Endothelial cell of umbilical vein (primary cell): ENCODE data around the gene YJU2. TPM values are rescaled to one million over a fixed set of nuclear protein-coding genes. Genes with fewer than 3 reads are reported as not detected.

Source experiments
- Bru-seq: library from RNA; stranded (reverse); fragments of 400-500 nt; gene quantifications from one replicate; lab custom pipeline; 2021; lab: Mats Ljungman, UMichigan
- BruChase-seq, 2 experiments: library from RNA; stranded (reverse); fragments of 400-500 nt; gene quantifications; one replicate each; lab custom pipeline; 2021; lab: Mats Ljungman, UMichigan
- BruUV-seq: library from RNA; stranded (reverse); fragments of 400-500 nt; replicated peaks from 2 replicates; lab custom pipeline; 2021; lab: Mats Ljungman, UMichigan
- CTCF ChIA-PET: fragments of 300-600, 350-600 bp; sonication (Branson Sonifier 250); formaldehyde crosslinking; loops from one replicate; lab custom pipeline; 2021; ENCODE audit warnings: antibody characterized with exemption, inconsistent platforms; lab: Charles Lee
- POLR2A ChIA-PET: fragments of 300-600, 350-600 bp; sonication (Branson Sonifier 250); formaldehyde crosslinking; loops from one replicate; lab custom pipeline; 2021; ENCODE audit warnings: antibody characterized with exemption, inconsistent platforms; lab: Charles Lee
- DNase-seq: peaks from one replicate; pipeline ENCODE4 v3.0.0-alpha.2; 2011; ENCODE audit warnings: low read depth, low spot score
- FAIRE-seq: peaks from 2 replicates; lab custom pipeline; 2011; peaks lifted over from hg19 to GRCh38; lab: Jason Lieb, UNC
- H2AFZ ChIP-seq: 2 replicates; pipeline ENCODE4 v1.6.0; 2012; ENCODE audit warnings: low read depth, low read length, control low read depth, inconsistent platforms
- H3K27ac ChIP-seq: 2 replicates; pipeline ENCODE4 v1.5.1; 2011; ENCODE audit warnings: low read depth, mild to moderate bottlenecking, control low read depth, low read length, moderate library complexity; ENCODE audit not compliant: insufficient read depth
- H3K27me3 ChIP-seq, 2 experiments: 2 replicates each; pipeline versions ENCODE4 v1.6.0 to v1.6.1; 2011; ENCODE audit warnings: low read length in 2 of 2, mixed read lengths in 1 of 2; ENCODE audit not compliant: control insufficient read depth in 2 of 2, insufficient read depth in 2 of 2
- H3K36me3 ChIP-seq, 2 experiments: 2 replicates in 1 of 2; 3 replicates in 1 of 2; pipeline ENCODE4 v1.5.1; 2011; ENCODE audit warnings: low read length in 2 of 2, mild to moderate bottlenecking in 1 of 2, moderate library complexity in 1 of 2; ENCODE audit not compliant: control insufficient read depth in 2 of 2, insufficient read depth in 2 of 2; ENCODE audit errors: extremely low read depth in 1 of 2
- H3K4me1 ChIP-seq: 3 replicates; pipeline ENCODE4 v1.5.1; 2011; ENCODE audit warnings: mild to moderate bottlenecking, low read length; ENCODE audit not compliant: control insufficient read depth, insufficient read depth; ENCODE audit errors: extremely low read depth
- H3K4me2 ChIP-seq: 2 replicates; pipeline ENCODE4 v1.6.1; 2011; ENCODE audit warnings: low read length, control low read depth, mixed read lengths; ENCODE audit not compliant: insufficient read depth
- H3K4me3 ChIP-seq, 3 experiments: fragments of 200-600 bp in 1 of 3; sonication (generic), shearing (Covaris generic) in 1 of 3; replicated peaks in 1 of 3; 2 replicates each; pipeline ENCODE4 v1.5.1; 2011 to 2016; ENCODE audit warnings: control low read depth in 3 of 3, low read length in 3 of 3, mild to moderate bottlenecking in 2 of 3, inconsistent platforms in 1 of 3, low read depth in 1 of 3, moderate library complexity in 1 of 3; ENCODE audit not compliant: insufficient read depth in 1 of 3
- H3K79me2 ChIP-seq: 2 replicates; pipeline ENCODE4 v1.6.0; 2012; ENCODE audit warnings: low read length, inconsistent platforms; ENCODE audit not compliant: control insufficient read depth, insufficient read depth
- H3K9ac ChIP-seq: replicated peaks from 2 replicates; pipeline ENCODE3; 2011; ENCODE audit warnings: low read length, control low read depth; ENCODE audit not compliant: insufficient read depth; ENCODE audit errors: extremely low read depth
- H3K9me1 ChIP-seq: replicated peaks from 3 replicates; pipeline ENCODE4 v1.6.0; 2011; ENCODE audit warnings: mild to moderate bottlenecking, low read length; ENCODE audit not compliant: control insufficient read depth, insufficient read depth; ENCODE audit errors: extremely low read depth
- H3K9me3 ChIP-seq: replicated peaks from 2 replicates; pipeline ENCODE4 v1.5.1; 2012; ENCODE audit warnings: low read length, inconsistent platforms; ENCODE audit not compliant: control insufficient read depth, insufficient read depth
- H4K20me1 ChIP-seq: replicated peaks from 2 replicates; pipeline ENCODE3; 2011; ENCODE audit warnings: mild to moderate bottlenecking, low read length; ENCODE audit not compliant: control insufficient read depth, insufficient read depth; ENCODE audit errors: extremely low read depth
- CTCF ChIP-seq, 2 donors: IDR thresholded peaks; 1 replicate in 1 of 2; 2 replicates in 1 of 2; pipeline ENCODE4 v1.5.1; 2011; ENCODE audit warnings: low read length in 2 of 2, mild to moderate bottlenecking in 2 of 2, moderate library complexity in 2 of 2, control low read depth in 1 of 2, inconsistent platforms in 1 of 2, low read depth in 1 of 2; ENCODE audit not compliant: insufficient read depth in 1 of 2; ENCODE audit errors: extremely low read depth in 1 of 2
- EZH2 ChIP-seq: IDR thresholded peaks from 2 replicates; pipeline ENCODE4 v1.6.1; 2012; ENCODE audit warnings: borderline replicate concordance, low read depth, mild to moderate bottlenecking, moderate library complexity, low read length, inconsistent platforms; ENCODE audit not compliant: severe bottlenecking
- FOS ChIP-seq: IDR thresholded peaks from 2 replicates; pipeline ENCODE4 v1.6.1; 2011; ENCODE audit warnings: mild to moderate bottlenecking, low read length, moderate library complexity, borderline replicate concordance; ENCODE audit not compliant: insufficient read depth
- GATA2 ChIP-seq: IDR thresholded peaks from 2 replicates; pipeline ENCODE4 v1.7.0; 2011; ENCODE audit warnings: low read depth, mild to moderate bottlenecking, moderate library complexity, mixed read lengths, low read length; ENCODE audit not compliant: insufficient read length, insufficient read depth
- JUN ChIP-seq: IDR thresholded peaks from 2 replicates; pipeline ENCODE4 v1.6.1; 2011; ENCODE audit warnings: borderline replicate concordance, low read depth; ENCODE audit not compliant: insufficient read length, insufficient read depth
- MAX ChIP-seq: IDR thresholded peaks from 2 replicates; pipeline ENCODE4 v1.6.1; 2011; ENCODE audit not compliant: insufficient read depth, insufficient read length
- MYC ChIP-seq: IDR thresholded peaks from one replicate; pipeline ENCODE4 v1.6.1; 2011; ENCODE audit warnings: mild to moderate bottlenecking, low read depth, low read length
- POLR2A ChIP-seq: IDR thresholded peaks from 2 replicates; pipeline ENCODE4 v1.6.1; 2012; ENCODE audit warnings: low read depth, mild to moderate bottlenecking, control low read depth, low read length
- POLR2AphosphoS5 ChIP-seq: IDR thresholded peaks from 2 replicates; pipeline ENCODE4 v1.6.1; 2012; ENCODE audit warnings: low read depth, mild to moderate bottlenecking, control low read depth, low read length, moderate library complexity; ENCODE audit not compliant: insufficient read depth
- dilution Hi-C: fragments of 300-500 bp; cut with MboI; formaldehyde crosslinking; loops from one replicate; pipeline ENCODE4 v1.15.0; 2019; ENCODE audit warnings: low sequenced_read_pairs; ENCODE audit not compliant: extremely low pct_ligation_motif_present
- intact Hi-C: fragments of 100-400 bp; cut with micrococcal nuclease; formaldehyde crosslinking; loops from one replicate; pipeline ENCODE4 v1.10.0; 2022
- long read RNA-seq: library from polyadenylated mRNA; stranded (forward); transcript quantifications from one replicate; pipeline ENCODE4 v2.0.0, GENCODE V29; 2021
- polyA minus RNA-seq, 3 experiments: library from RNA; depleted of rRNA, polyadenylated mRNA; stranded (reverse); fragments of >200 nt; gene quantifications; 1 replicate in 1 of 3; 2 replicates in 2 of 3; pipeline ENCODE4 v1.2.3, GENCODE V29; 2011
- polyA plus RNA-seq, 4 experiments: library from polyadenylated mRNA; depleted of rRNA in 3 of 4; stranded (reverse) in 3 of 4; unstranded in 1 of 4; fragments of >200 nt; gene quantifications; 2 replicates each; pipeline versions ENCODE4 v1.2.1 to v1.2.3, GENCODE V29; 2011 to 2012; ENCODE audit warnings: missing spikeins in 1 of 4
- total RNA-seq: library from RNA; stranded (reverse); gene quantifications from 2 replicates; pipeline ENCODE4 v1.2.3, GENCODE V29; 2021

The YJU2 gene
- total RNA-seq (21.5 and 23.0 TPM in 2 replicates), polyA plus RNA-seq (20.7 and 22.9 TPM in 2 replicates), polyA minus RNA-seq (13.5 and 18.6 TPM in 2 replicates), Bru-seq, nascent RNA (percentile 51 among the genes with signal in this experiment), BruChase-seq, experiment 1, labeled RNA remaining after a 6-hour chase (percentile 50 among the genes with signal in this experiment), BruChase-seq, experiment 2, labeled RNA remaining after a 2-hour chase (percentile 48 among the genes with signal in this experiment)
- polyA plus RNA-seq (2011; cell fraction: cytosol; rRNA removed) = 22.5 and 27.0 TPM in 2 replicates
- 17.8 and 19.5 TPM in 2 replicates for polyA plus RNA-seq (2011; cell fraction: nucleus; rRNA removed)
- 12.8 and 13.5 TPM in 2 replicates for polyA plus RNA-seq (2012)
- polyA minus RNA-seq (2011; cell fraction: cytosol; rRNA and poly(A)+ RNA removed) = 14.6 TPM
- 6.2 and 11.0 TPM in 2 replicates for polyA minus RNA-seq (2011; cell fraction: nucleus; rRNA and poly(A)+ RNA removed)
- long read RNA-seq, transcript YJU2-201 (8 exons, 1,434 nt) = major isoform, 65 of 71 reads
- long read RNA-seq, partial matches to known transcripts = 6 of 71 reads
- long read RNA-seq, other reads (novel, unspliced or antisense) = 0 of 71 reads

- FAIRE-seq (peak; percentile 99), DNase-seq (peak; percentile 99)
- dilution Hi-C loops = no loop called here
- Histone ChIP-seq H2AFZ (peak within 1 kb of the TSS; percentile 79), H3K4me2 (peak within 1 kb of the TSS; percentile 59), H3K4me3 (peak within 1 kb of the TSS; percentile 43 to 86 (median 75)), H3K79me2 (peaks cover 3% of the 10 kb centered on the region), H3K27ac (peak within 1 kb of the TSS; percentile 97), H3K27me3 (no peaks in the 10 kb centered on the region), H3K4me1 (no peaks in the 10 kb centered on the region), H3K9ac (peak within 1 kb of the TSS; percentile 97), H3K9me1 (no peaks in the 10 kb centered on the region), H4K20me1 (no peaks in the 10 kb centered on the region), H3K36me3 (peaks cover 8 to 14% of the 10 kb centered on the region in 2 experiments), H3K9me3 (no peaks in the 10 kb centered on the region)
- TSS peak; percentile 91 for BruUV-seq
- intact Hi-C loops = loop anchor here (1.0 kb wide), 1 partner anchor 153 kb away; the partner anchor contains the start of gene SH3GL1
- POLR2A ChIA-PET = interaction anchor here (0.6 to 1.3 kb wide), 2 partner anchors 95 to 133 kb away, joined by 3 to 6 read pairs; partner anchors contain the start of gene MPND
- TF ChIP-seq MYC = peak; percentile 90
- TF ChIP-seq POLR2A = peak; percentile 59
- no peak for TF ChIP-seq FOS
- peak; percentile 44 to 56 for TF ChIP-seq CTCF (IDR thresholded peaks at IDR 0.05; ENCODE audit: extremely low read depth in 1 of 2, insufficient read depth in 1 of 2, low read depth in 1 of 2, low read length in 2 of 2)
- TF ChIP-seq POLR2AphosphoS5 = peak; percentile 60
- peak; percentile 62 for TF ChIP-seq MAX
- TF ChIP-seq EZH2 = no peak
- no peak for TF ChIP-seq GATA2
- TF ChIP-seq JUN = no peak
- CTCF ChIA-PET = interaction anchor here (0.7 to 1.6 kb wide), 12 partner anchors 13 to 387 kb away, joined by 3 to 9 read pairs (median 3); no protein-coding TSS in a partner anchor
Observed at GRCh38 chr19:4246767-4247593, at the start of gene YJU2. YJU2 (plus strand) TSS chr19:4247080; CDS start chr19:4247147, 67 bp downstream.
